Measurements from ENCODE around the gene FCN1. TPM values are rescaled to one million over a fixed set of nuclear protein-coding genes. Genes with fewer than 3 reads are reported as not detected.

The FCN1 gene
- polyA plus RNA-seq, 1 of the 3 experiments (the other 2 are of a cell fraction) = not detected

DNA sequence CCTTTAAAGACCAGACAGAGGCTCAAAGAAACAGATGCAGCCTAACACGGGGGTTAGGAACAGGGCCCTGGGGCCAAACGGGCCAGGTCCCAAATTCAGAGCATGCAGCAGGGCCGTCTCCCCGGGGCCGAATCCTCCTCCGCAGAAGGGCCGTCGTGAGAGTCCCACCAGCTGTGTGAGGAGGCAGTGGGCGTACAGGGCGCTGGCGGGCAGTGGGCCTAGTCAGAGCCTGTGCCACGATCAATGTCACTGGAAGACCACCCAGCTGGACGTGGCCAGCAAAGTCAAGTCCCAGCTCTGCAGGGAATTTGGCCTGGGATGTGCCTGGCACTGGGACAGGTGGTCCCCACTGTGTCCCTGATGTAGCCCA, 52.9 kb downstream of the FCN1 start:
- Histone ChIP-seq H2AFZ (ENCODE audit: low read depth) (no peak overlapping the region), H3K4me1 (ENCODE audit: control insufficient read depth in 1 of 2, insufficient read depth in 2 of 2, low read depth in 1 of 2, low read length in 1 of 2) (no peaks in the 10 kb centered on the region), H3K4me3 (ENCODE audit: low read depth in 2 of 2, low read length in 1 of 2) (no peak overlapping the region), H3K9me3 (no peaks in the 10 kb centered on the region), H3K9me2 (no peaks in the 10 kb centered on the region), H3K79me2 (ENCODE audit: insufficient read depth) (no peaks in the 10 kb centered on the region), H3K9ac (no peak overlapping the region), H3K36me3 (replicated peaks in 1 of 2; ENCODE audit: control insufficient read depth in 1 of 2, insufficient read depth in 2 of 2, low read length in 1 of 2) (no peaks in the 10 kb centered on the region), H3K27ac (ENCODE audit: low read depth in 2 of 2, low read length in 1 of 2) (no peak overlapping the region), H3K27me3 (ENCODE audit: insufficient read depth) (no peaks in the 10 kb centered on the region), H3F3A (replicated peaks; ENCODE audit: insufficient read depth) (no peaks in the 10 kb centered on the region), H4K20me1 (ENCODE audit: insufficient read depth) (no peaks in the 10 kb centered on the region), H3K4me2 (no peak overlapping the region)
- CTCF ChIA-PET = no interaction called here
- WGBS (ENCODE audit: low lambda C conversion rate) = 60% methylated on average over 10 of the region's 13 CpGs
- no peak for DNase-seq
- TF ChIP-seq GABPA (IDR thresholded peaks at IDR 0.05; ENCODE audit: low read depth) = no peak
- no peak for TF ChIP-seq MXI1 (IDR thresholded peaks at IDR 0.05; ENCODE audit: low read depth, low read length)
- no peak for TF ChIP-seq ELF1 (IDR thresholded peaks at IDR 0.05)
- TF ChIP-seq FOXM1 (IDR thresholded peaks at IDR 0.05; ENCODE audit: low read depth) = no peak
- TF ChIP-seq, protein P1, sequence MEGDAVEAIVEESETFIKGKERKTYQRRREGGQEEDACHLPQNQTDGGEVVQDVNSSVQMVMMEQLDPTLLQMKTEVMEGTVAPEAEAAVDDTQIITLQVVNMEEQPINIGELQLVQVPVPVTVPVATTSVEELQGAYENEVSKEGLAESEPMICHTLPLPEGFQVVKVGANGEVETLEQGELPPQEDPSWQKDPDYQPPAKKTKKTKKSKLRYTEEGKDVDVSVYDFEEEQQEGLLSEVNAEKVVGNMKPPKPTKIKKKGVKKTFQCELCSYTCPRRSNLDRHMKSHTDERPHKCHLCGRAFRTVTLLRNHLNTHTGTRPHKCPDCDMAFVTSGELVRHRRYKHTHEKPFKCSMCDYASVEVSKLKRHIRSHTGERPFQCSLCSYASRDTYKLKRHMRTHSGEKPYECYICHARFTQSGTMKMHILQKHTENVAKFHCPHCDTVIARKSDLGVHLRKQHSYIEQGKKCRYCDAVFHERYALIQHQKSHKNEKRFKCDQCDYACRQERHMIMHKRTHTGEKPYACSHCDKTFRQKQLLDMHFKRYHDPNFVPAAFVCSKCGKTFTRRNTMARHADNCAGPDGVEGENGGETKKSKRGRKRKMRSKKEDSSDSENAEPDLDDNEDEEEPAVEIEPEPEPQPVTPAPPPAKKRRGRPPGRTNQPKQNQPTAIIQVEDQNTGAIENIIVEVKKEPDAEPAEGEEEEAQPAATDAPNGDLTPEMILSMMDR (IDR thresholded peaks at IDR 0.05) = no peak
- no peak for TF ChIP-seq MEF2A (IDR thresholded peaks at IDR 0.05; ENCODE audit: borderline replicate concordance, low read depth)
- TF ChIP-seq NRF1 (IDR thresholded peaks at IDR 0.05; ENCODE audit: low read depth, low read length) = no peak
- TF ChIP-seq POLR2AphosphoS5 (IDR thresholded peaks at IDR 0.05; ENCODE audit: low read depth, low read length) = no peak
- no peak for TF ChIP-seq ZBTB33 (IDR thresholded peaks at IDR 0.05; ENCODE audit: borderline replicate concordance, low read depth)
- no peak for TF ChIP-seq MAX (IDR thresholded peaks at IDR 0.05; ENCODE audit: low read depth)
- TF ChIP-seq IRF3 (IDR thresholded peaks at IDR 0.05; ENCODE audit: low read depth, low read length) = no peak
- TF ChIP-seq SMC3 (IDR thresholded peaks at IDR 0.05; ENCODE audit: low read depth, low read length) = no peak
- no peak for TF ChIP-seq RAD21 (IDR thresholded peaks at IDR 0.05; ENCODE audit: low read length)
- no peak for TF ChIP-seq GATA2 (CRISPR knock-in tag; IDR thresholded peaks at IDR 0.05)
- no peak for TF ChIP-seq YY1 (IDR thresholded peaks at IDR 0.05; ENCODE audit: low read depth)
- TF ChIP-seq TEAD4 (IDR thresholded peaks at IDR 0.05; ENCODE audit: borderline replicate concordance, insufficient read depth) = no peak
- no peak for TF ChIP-seq RCOR1 (IDR thresholded peaks at IDR 0.05; ENCODE audit: low read length)
- TF ChIP-seq TAF1 (IDR thresholded peaks at IDR 0.05; ENCODE audit: borderline replicate concordance, low read depth, low read length) = no peak
- no peak for TF ChIP-seq NFIC (IDR thresholded peaks at IDR 0.05; ENCODE audit: borderline replicate concordance)
- TF ChIP-seq, protein P2, sequence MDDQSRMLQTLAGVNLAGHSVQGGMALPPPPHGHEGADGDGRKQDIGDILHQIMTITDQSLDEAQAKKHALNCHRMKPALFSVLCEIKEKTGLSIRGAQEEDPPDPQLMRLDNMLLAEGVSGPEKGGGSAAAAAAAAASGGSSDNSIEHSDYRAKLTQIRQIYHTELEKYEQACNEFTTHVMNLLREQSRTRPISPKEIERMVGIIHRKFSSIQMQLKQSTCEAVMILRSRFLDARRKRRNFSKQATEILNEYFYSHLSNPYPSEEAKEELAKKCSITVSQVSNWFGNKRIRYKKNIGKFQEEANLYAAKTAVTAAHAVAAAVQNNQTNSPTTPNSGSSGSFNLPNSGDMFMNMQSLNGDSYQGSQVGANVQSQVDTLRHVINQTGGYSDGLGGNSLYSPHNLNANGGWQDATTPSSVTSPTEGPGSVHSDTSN (IDR thresholded peaks at IDR 0.05) = no peak
- POLR2A ChIA-PET = no interaction called here

Data from SK-N-SH (cell line).